Suprapubic skin (tissue), 4 donors: ENCODE results near the gene ZC3H7B. TPM values are rescaled to one million over a fixed set of nuclear protein-coding genes. Genes with fewer than 3 reads are reported as not detected.
"Not testable (repeated sequence)": the region's sequence is repeated elsewhere in the genome, so short reads cannot be mapped to it uniquely, and the experiment has no call there.

Experiments used
- DNase-seq, 2 donors: peaks; one replicate each; pipeline ENCODE4 v3.0.0-alpha.2; 2019; ENCODE audit warnings: low spot score in 2 of 2
- H3K27ac ChIP-seq: fragments of 200-600 bp; sonication (generic); one replicate; pipeline ENCODE4 v1.5.1; 2019
- H3K27me3 ChIP-seq: fragments of 200-600 bp; sonication (generic); one replicate; pipeline ENCODE4 v1.5.1; 2019
- H3K36me3 ChIP-seq: fragments of 200-600 bp; sonication (generic); one replicate; pipeline ENCODE4 v1.5.1; 2019
- H3K4me1 ChIP-seq: fragments of 200-600 bp; sonication (generic); one replicate; pipeline ENCODE4 v1.5.1; 2019
- H3K4me3 ChIP-seq: fragments of 200-600 bp; sonication (generic); one replicate; pipeline ENCODE4 v1.5.1; 2019; ENCODE audit warnings: mild to moderate bottlenecking
- H3K9me3 ChIP-seq: fragments of 200-600 bp; sonication (generic); one replicate; pipeline ENCODE4 v1.5.1; 2019
- CTCF ChIP-seq, 2 donors: fragments of 200-600 bp in 1 of 2; fragments of 450-650 bp in 1 of 2; sonication (generic) in 1 of 2; IDR thresholded peaks; one replicate each; pipeline ENCODE4 v1.5.1; 2016 to 2019; ENCODE audit warnings: antibody characterized with exemption in 2 of 2, mild to moderate bottlenecking in 1 of 2, moderate library complexity in 1 of 2
- EP300 ChIP-seq: sonication (generic); formaldehyde crosslinking; IDR thresholded peaks from one replicate; pipeline ENCODE4 v1.6.1; 2017; ENCODE audit warnings: antibody characterized with exemption
- POLR2A ChIP-seq, 2 donors: fragments of 450-650 bp; IDR thresholded peaks; one replicate each; pipeline ENCODE4 v1.6.1; 2017; ENCODE audit warnings: antibody characterized with exemption in 2 of 2, mild to moderate bottlenecking in 2 of 2, moderate library complexity in 2 of 2
- POLR2AphosphoS5 ChIP-seq, 3 donors: sonication (generic); formaldehyde crosslinking; IDR thresholded peaks; one replicate each; pipeline ENCODE4 v1.6.1; 2017; ENCODE audit warnings: antibody characterized with exemption in 3 of 3
- WGBS: methylation state at CpG from one replicate; pipeline ENCODE4 v1.1.5; 2018; 5-methylcytosine and 5-hydroxymethylcytosine counted together
- total RNA-seq, 4 donors: library from RNA; depleted of rRNA; stranded (reverse); fragments of >200 nt; gene quantifications; one replicate each; pipeline ENCODE4 v1.1.0, GENCODE V29; 2016

Gene ZC3H7B
- total RNA-seq, 4 donors from 2014 or later, result 29.7 to 45.7 (median 41.0) TPM

GRCh38 chr22:41288245-41288946, 12.9 kb upstream of the ZC3H7B start:
- TF ChIP-seq POLR2AphosphoS5 (IDR thresholded peaks at IDR 0.05) (no peak), CTCF (IDR thresholded peaks at IDR 0.05) (no peak), EP300 (no peak)
- Histone ChIP-seq H3K9me3 (no peaks in the 10 kb centered on the region), H3K4me1 (peaks cover 38% of the 10 kb centered on the region), H3K36me3 (peaks cover 5% of the 10 kb centered on the region), H3K27ac (peak overlapping the region; percentile 79), H3K4me3 (no peak overlapping the region), H3K27me3 (no peaks in the 10 kb centered on the region)
- no peak for DNase-seq
- 40% methylated on average over 9 of the region's 9 CpGs for WGBS

DNA sequence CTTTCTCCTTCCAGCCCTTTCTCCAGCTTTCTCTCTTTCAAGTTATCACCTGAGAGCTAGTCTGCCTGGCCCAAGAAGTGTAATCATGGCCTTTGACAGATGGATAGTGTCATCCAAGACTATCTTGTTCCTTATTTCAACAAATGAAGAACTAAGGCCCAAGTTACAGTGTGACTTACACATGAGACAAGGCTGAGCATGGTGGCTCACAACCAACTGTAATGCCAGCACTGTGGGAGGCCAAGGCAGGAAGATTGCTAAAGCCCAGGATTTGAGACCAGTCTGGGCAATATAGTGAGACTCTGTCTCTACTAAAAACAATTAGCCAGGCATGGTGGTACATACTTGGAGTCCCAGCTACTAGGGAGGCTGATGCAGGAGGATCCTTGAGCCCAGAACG, 11.7 kb upstream of the ZC3H7B start:
- Histone ChIP-seq H3K36me3 (no peaks in the 10 kb centered on the region), H3K27me3 (no peaks in the 10 kb centered on the region), H3K4me1 (peaks cover 27% of the 10 kb centered on the region), H3K27ac (no peak overlapping the region), H3K4me3 (no peak overlapping the region), H3K9me3 (no peaks in the 10 kb centered on the region)
- 89% methylated on average over 1 of the region's 1 CpG for WGBS
- DNase-seq, result no peak
- TF ChIP-seq CTCF (IDR thresholded peaks at IDR 0.05), result no peak
- no peak for TF ChIP-seq EP300
- no peak for TF ChIP-seq POLR2A (IDR thresholded peaks at IDR 0.05)
- TF ChIP-seq POLR2AphosphoS5 (IDR thresholded peaks at IDR 0.05), result no peak

DNA sequence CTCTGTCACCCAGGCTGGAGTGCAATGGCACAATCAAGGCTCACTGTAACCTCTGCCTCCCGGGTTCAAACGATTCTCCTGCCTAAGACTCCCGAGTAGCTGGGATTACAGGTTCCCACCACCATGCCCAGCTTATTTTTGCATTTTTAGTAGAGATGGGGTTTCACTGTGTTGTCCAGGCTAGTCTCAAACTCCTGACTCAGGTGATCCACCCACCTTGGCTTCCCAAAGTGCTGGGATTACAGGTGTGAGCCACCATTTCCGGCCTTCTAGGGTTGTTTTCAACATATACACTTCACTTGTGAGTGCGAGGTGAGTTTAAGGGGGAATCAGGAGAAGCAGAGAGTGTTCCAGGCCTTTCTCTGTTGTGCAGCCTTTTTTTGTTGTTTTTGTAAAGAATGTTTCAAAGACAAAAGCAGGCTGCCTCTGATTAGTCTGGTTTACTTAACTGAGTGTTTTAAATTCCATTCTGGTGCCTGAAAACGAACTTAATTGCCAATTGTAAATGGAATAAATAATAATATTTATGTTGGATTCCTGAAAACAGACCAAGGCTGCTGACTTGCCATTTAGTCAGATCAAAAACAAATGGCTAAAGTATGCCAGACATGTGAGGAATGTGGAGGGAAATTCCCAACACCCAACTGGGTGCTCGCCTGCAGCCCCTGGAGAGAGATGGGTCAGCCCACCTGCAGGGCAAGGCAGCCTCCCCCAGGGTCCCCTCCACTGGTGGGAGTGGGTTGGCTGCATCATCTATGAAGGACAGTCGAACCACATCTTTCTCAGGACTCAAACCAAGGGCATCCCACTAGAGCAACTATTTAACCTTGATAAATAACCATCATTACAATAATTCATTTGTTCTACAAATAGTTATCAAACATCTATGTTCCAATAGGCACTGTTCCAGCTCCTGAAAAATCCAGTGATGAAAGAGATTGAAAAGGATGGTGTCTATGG, 10.8 kb upstream of the ZC3H7B start:
- Histone ChIP-seq H3K9me3 (no peaks in the 10 kb centered on the region), H3K27me3 (no peaks in the 10 kb centered on the region), H3K36me3 (no peaks in the 10 kb centered on the region), H3K27ac (peak overlapping the region; percentile 34), H3K4me1 (peaks cover 19% of the 10 kb centered on the region), H3K4me3 (no peak overlapping the region)
- no peak for DNase-seq
- no peak for TF ChIP-seq POLR2AphosphoS5 (IDR thresholded peaks at IDR 0.05)
- no peak for TF ChIP-seq EP300
- no peak for TF ChIP-seq CTCF (IDR thresholded peaks at IDR 0.05)
- no peak for TF ChIP-seq POLR2A (IDR thresholded peaks at IDR 0.05)
- WGBS, result 61% methylated on average over 8 of the region's 8 CpGs

- DNase-seq, H3K27me3 ChIP-seq, H3K4me3 ChIP-seq, H3K9me3 ChIP-seq, H3K27ac ChIP-seq, H3K4me1 ChIP-seq, H3K36me3 ChIP-seq: not testable (repeated sequence)
- no CpG with 5 or more reads among the region's 28 CpGs for WGBS
Measured at GRCh38 chr22:41294816-41295215, 6.5 kb upstream of the ZC3H7B start.

DNA sequence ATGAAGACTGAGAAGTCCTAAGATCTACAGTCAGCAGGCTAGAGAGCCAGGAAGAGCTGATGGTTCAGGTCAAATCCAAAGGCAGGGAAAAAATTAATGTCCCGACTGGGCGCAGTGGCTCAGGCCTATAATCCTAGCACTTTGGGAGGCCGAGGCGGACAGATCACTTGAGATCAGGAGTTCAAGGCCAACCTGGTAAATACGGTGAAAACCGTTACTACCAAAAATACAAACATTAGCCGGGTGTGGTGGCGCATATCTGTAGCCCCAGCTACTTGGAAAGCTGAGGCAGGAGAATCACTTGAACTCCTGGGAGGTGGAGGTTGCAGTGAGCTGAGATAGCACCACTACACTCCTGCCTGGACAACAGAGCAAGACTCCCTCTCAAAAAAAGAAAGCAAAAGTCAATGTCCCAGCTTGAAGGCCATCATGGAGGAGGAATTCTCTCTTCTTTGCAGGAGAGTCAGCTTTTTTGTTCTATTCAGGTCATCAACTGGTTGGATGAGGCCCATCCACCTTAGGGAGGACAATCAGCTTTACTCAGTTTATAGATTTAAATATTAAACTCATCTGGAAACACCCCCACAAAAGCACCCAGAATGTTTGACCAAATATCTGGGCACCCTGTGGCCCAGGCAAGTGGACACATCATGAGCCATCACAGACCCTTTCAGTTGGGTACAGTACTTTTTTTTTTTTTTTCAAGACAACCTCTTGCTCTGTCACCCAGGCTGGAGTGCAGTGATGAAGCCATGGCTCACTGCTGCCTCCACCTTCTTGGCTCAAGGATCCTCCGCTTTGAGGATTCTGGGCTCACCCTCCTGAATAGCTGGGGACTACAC, 4.3 kb upstream of the ZC3H7B start:
- DNase-seq, result no peak
- no peaks in the 10 kb centered on the region for H3K9me3 ChIP-seq
- no peaks in the 10 kb centered on the region for H3K36me3 ChIP-seq
- no peak overlapping the region for H3K27ac ChIP-seq
- no peaks in the 10 kb centered on the region for H3K27me3 ChIP-seq
- peaks cover 9% of the 10 kb centered on the region for H3K4me1 ChIP-seq
- H3K4me3 ChIP-seq, result no peak overlapping the region
- 93% methylated on average over 9 of the region's 9 CpGs for WGBS
- no peak for TF ChIP-seq EP300
- no peak for TF ChIP-seq CTCF (IDR thresholded peaks at IDR 0.05)
- no peak for TF ChIP-seq POLR2AphosphoS5 (IDR thresholded peaks at IDR 0.05)
- TF ChIP-seq POLR2A (IDR thresholded peaks at IDR 0.05), result no peak
